ENCODE data around the gene NFYB. TPM values are rescaled to one million over a fixed set of nuclear protein-coding genes. Genes with fewer than 3 reads are reported as not detected.
"Not testable (repeated sequence)": the region's sequence is repeated elsewhere in the genome, so short reads cannot be mapped to it uniquely, and the experiment has no call there.

NFYB gene
- total and polyA plus RNA-seq, 4 donors: 15.5 to 33.0 (median 24.5) TPM

GRCh38 chr12:104166465-104166864 is 28.5 kb upstream of the NFYB start:
- DNase-seq (no peak), ATAC-seq (ENCODE audit: insufficient read depth, low FRiP score) (no peak)
- no peak for TF ChIP-seq CTCF (IDR thresholded peaks at IDR 0.05; ENCODE audit: control extremely low read depth, extremely low read depth)
- 79 to 89% methylated on average over 6 of the region's 6 CpGs for WGBS, 2 donors
- Histone ChIP-seq H3K36me3 (ENCODE audit: control insufficient read depth in 4 of 4, insufficient read depth in 4 of 4, low read length in 4 of 4) (no peaks in the 10 kb centered on the region), H3K4me1 (ENCODE audit: control insufficient read depth in 5 of 5, insufficient read depth in 5 of 5, low read length in 5 of 5) (peaks cover 0 to 3% (median 0%) of the 10 kb centered on the region in 5 donors), H3K27me3 (ENCODE audit: control insufficient read depth in 3 of 3, insufficient read depth in 3 of 3, low read length in 2 of 3) (no peaks in the 10 kb centered on the region), H3K9ac (ENCODE audit: insufficient read depth in 1 of 2, low read length in 2 of 2) (no peak overlapping the region), H3K9me3 (ENCODE audit: control insufficient read depth in 4 of 4, insufficient read depth in 3 of 4, low read length in 3 of 4) (no peaks in the 10 kb centered on the region), H3K27ac (ENCODE audit: low read depth in 1 of 2, low read length in 1 of 2) (no peak overlapping the region), H3K4me3 (no peak overlapping the region)

- Histone ChIP-seq H3K27ac (ENCODE audit: low read depth in 1 of 2, low read length in 1 of 2) (no peak overlapping the region), H3K4me1 (ENCODE audit: control insufficient read depth in 5 of 5, insufficient read depth in 5 of 5, low read length in 5 of 5) (peaks cover 0 to 3% (median 0%) of the 10 kb centered on the region in 5 donors), H3K9ac (ENCODE audit: insufficient read depth in 1 of 2, low read length in 2 of 2) (no peak overlapping the region), H3K27me3 (ENCODE audit: control insufficient read depth in 3 of 3, insufficient read depth in 3 of 3, low read length in 2 of 3) (no peaks in the 10 kb centered on the region), H3K4me3 (no peak overlapping the region), H3K9me3 (ENCODE audit: control insufficient read depth in 4 of 4, insufficient read depth in 3 of 4, low read length in 3 of 4) (no peaks in the 10 kb centered on the region), H3K36me3 (ENCODE audit: control insufficient read depth in 4 of 4, insufficient read depth in 4 of 4, low read length in 4 of 4) (no peaks in the 10 kb centered on the region)
- no peak for TF ChIP-seq CTCF (IDR thresholded peaks at IDR 0.05; ENCODE audit: control extremely low read depth, extremely low read depth)
- 70 to 76% methylated on average over 2 of the region's 2 CpGs for WGBS, 2 donors
- DNase-seq: no peak
- no peak for ATAC-seq (ENCODE audit: insufficient read depth, low FRiP score)
Observed at GRCh38 chr12:104165801-104166200, 27.8 kb upstream of the NFYB start.

- TF ChIP-seq CTCF (IDR thresholded peaks at IDR 0.05; ENCODE audit: control extremely low read depth, extremely low read depth): no peak
- WGBS, 2 donors: 53 to 96% methylated on average over 1 of the region's 1 CpG
- no peaks in the 10 kb centered on the region for H3K9me3 ChIP-seq (ENCODE audit: control insufficient read depth in 4 of 4, insufficient read depth in 3 of 4, low read length in 3 of 4)
- no peak overlapping the region for H3K27ac ChIP-seq (ENCODE audit: low read depth in 1 of 2, low read length in 1 of 2)
- H3K36me3 ChIP-seq (ENCODE audit: control insufficient read depth in 4 of 4, insufficient read depth in 4 of 4, low read length in 4 of 4): no peaks in the 10 kb centered on the region
- no peak for ATAC-seq (ENCODE audit: insufficient read depth, low FRiP score)
- H3K4me3 ChIP-seq: no peak overlapping the region
- peaks cover 0 to 3% (median 0%) of the 10 kb centered on the region in 5 donors for H3K4me1 ChIP-seq (ENCODE audit: control insufficient read depth in 5 of 5, insufficient read depth in 5 of 5, low read length in 5 of 5)
- no peak overlapping the region for H3K9ac ChIP-seq (ENCODE audit: insufficient read depth in 1 of 2, low read length in 2 of 2)
- H3K27me3 ChIP-seq (ENCODE audit: control insufficient read depth in 3 of 3, insufficient read depth in 3 of 3, low read length in 2 of 3): no peaks in the 10 kb centered on the region
- no peak for DNase-seq
Observed at GRCh38 chr12:104164634-104165033, 26.6 kb upstream of the NFYB start.

GRCh38 chr12:104163631-104164030 is 25.6 kb upstream of the NFYB start:
- DNase-seq (no peak), ATAC-seq (ENCODE audit: insufficient read depth, low FRiP score) (no peak)
- Histone ChIP-seq H3K9ac (ENCODE audit: insufficient read depth in 1 of 2, low read length in 2 of 2) (no peak overlapping the region), H3K9me3 (ENCODE audit: control insufficient read depth in 4 of 4, insufficient read depth in 3 of 4, low read length in 3 of 4) (no peaks in the 10 kb centered on the region), H3K27ac (ENCODE audit: low read depth in 1 of 2, low read length in 1 of 2) (no peak overlapping the region), H3K36me3 (ENCODE audit: control insufficient read depth in 4 of 4, insufficient read depth in 4 of 4, low read length in 4 of 4) (no peaks in the 10 kb centered on the region), H3K4me3 (no peak overlapping the region), H3K27me3 (ENCODE audit: control insufficient read depth in 3 of 3, insufficient read depth in 3 of 3, low read length in 2 of 3) (no peaks in the 10 kb centered on the region), H3K4me1 (ENCODE audit: control insufficient read depth in 5 of 5, insufficient read depth in 5 of 5, low read length in 5 of 5) (peaks cover 0 to 3% (median 0%) of the 10 kb centered on the region in 5 donors)
- 93 to 94% methylated on average over 4 of the region's 4 CpGs for WGBS, 2 donors
- no peak for TF ChIP-seq CTCF (IDR thresholded peaks at IDR 0.05; ENCODE audit: control extremely low read depth, extremely low read depth)

GRCh38 chr12:104163028-104163427 is 25.0 kb upstream of the NFYB start:
- H3K4me1 ChIP-seq (ENCODE audit: control insufficient read depth in 5 of 5, insufficient read depth in 5 of 5, low read length in 5 of 5); H3K27me3 ChIP-seq (ENCODE audit: control insufficient read depth in 3 of 3, insufficient read depth in 3 of 3, low read length in 2 of 3); H3K9ac ChIP-seq (ENCODE audit: insufficient read depth in 1 of 2, low read length in 2 of 2); ATAC-seq (ENCODE audit: insufficient read depth, low FRiP score); H3K27ac ChIP-seq (ENCODE audit: low read depth in 1 of 2, low read length in 1 of 2); H3K4me3 ChIP-seq; H3K36me3 ChIP-seq (ENCODE audit: control insufficient read depth in 4 of 4, insufficient read depth in 4 of 4, low read length in 4 of 4); H3K9me3 ChIP-seq (ENCODE audit: control insufficient read depth in 4 of 4, insufficient read depth in 3 of 4, low read length in 3 of 4); DNase-seq: not testable (repeated sequence)
- WGBS, 2 donors: 82 to 89% methylated on average over 3 of the region's 3 CpGs
